A204.1 (cell line): ENCODE results near the gene IGF2.

Source experiments
- FAIRE-seq: peaks from 2 replicates; lab custom pipeline; 2012; peaks lifted over from hg19 to GRCh38; lab: Jason Lieb, UNC

IGF2 gene

GRCh38 chr11:2091786-2092463, 47.3 kb downstream of the IGF2 start:
- FAIRE-seq: no peak

DNA sequence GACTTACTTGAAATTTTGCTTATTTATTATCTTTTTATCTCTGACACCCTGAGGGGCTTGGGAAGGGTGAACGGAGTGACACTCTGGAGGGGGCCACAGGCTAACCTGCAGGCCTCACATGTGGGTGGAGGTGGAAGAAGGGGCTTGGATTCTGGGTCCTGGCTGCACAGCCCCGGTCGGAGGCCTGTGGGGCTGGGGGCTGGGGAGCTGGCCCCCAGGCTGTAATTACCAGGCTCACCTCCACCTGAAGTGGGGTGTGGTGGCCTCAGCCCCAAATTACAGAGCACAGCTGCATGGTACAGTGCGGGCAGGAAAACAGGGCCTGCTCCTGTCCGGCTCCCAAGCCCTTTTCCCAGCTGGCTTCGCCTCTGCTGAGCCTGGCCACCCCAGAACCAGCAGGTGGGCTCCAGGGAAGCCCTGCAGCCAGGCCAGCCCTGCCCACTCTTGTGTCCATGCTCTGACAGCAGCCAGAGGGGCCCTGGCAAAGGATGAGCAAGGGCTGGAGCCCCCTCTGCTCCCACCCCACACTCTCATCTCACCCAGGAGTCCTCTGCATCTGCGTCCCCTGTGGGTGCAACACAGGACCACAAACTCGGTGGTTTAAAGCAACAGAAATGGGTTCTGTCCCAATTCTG, 48.0 kb downstream of the IGF2 start:
- no peak for FAIRE-seq

GRCh38 chr11:2090172-2091111, 48.7 kb downstream of the IGF2 start:
- FAIRE-seq: no peak

DNA sequence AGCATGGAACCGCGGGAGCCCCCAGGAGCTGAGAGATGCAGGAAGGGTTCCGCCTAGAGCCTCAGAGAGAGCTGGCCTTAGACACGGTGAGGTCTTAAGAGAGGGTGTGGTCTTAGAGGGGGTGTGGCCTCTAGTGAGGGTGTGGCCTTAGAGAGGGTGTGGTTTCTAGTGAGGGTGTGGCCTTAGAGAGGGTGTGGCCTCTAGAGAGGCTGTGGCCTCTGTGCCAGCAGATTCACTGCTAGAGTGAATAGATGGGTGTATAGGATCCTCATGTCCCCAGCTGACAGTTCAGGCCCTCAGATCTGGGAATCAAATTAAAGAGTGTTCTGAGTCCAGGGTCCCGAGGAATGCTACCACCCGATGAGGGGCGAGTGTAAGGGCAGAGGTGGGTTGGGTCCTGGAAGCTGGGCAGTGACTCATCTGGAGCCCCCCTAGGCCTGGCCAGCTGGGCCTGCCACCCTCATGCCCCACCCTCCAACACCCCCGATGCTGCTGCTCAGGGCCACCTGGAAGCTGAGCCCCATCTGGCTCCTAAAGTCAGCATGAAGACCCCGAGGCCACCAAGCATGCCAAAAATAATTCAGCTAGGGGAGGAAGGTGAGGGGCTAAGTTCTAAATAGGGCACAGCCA, 49.5 kb downstream of the IGF2 start:
- FAIRE-seq: no peak

GRCh38 chr11:2088746-2089535, 50.2 kb downstream of the IGF2 start:
- FAIRE-seq: no peak

DNA sequence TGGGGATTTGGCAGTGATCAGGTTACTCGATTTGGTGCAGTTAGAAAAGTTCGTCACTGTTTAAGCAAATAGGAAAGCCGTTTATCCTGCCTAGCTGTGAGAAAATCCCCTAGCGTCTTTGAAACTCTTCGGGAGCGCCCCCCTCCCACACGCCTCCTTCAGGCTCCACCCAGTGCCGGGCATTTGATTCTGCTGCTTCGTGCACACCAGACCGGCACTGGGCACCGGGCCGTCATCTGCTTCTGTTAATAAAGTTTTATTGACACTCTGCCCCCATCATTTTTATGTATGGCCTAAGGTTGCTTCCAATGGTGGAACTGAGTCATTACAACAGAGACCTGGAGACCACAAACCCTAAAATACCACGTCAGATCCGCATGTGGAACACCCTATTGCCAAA, 50.9 kb downstream of the IGF2 start:
- no peak for FAIRE-seq

GRCh38 chr11:2086239-2087040, 52.7 kb downstream of the IGF2 start:
- FAIRE-seq: no peak

DNA sequence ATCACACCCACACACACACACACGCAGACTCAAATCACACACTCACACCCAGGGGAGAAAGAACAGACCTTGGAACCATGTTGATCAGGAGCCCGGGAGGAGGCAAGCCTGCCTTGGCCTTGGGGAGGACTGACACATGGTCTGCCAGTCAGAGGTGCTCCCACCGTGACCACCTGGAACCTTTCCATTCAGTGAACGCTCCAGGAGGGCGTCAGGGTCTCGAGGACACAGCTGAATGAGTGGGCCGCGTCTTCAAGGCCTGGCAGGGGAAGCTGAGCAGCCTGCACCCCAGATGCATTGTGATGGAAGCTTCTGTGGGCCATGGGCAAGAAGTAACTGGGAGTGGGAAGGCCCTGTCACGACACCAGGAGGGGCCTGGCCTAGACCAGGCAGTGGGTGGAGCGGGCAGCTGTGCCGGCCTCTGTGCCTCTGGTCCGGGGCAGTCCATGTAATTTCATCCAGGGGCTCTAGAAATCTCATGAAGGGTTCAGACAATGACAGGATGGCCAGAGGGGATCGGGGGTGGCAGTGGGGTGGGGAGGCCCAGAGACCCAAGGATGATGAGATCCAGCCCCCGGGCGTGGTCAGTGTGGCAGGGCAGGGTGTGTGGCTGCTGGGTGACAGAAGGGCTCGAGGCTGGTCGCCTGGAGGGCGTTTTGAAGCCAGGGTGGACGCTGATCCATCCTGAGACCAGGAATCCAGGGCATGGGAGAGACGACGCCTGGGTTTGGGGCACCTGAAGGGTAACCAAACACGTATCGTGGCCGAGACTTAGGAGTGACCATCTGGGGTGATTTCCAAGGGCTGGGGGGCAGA, 53.7 kb downstream of the IGF2 start:
- FAIRE-seq: no peak

DNA sequence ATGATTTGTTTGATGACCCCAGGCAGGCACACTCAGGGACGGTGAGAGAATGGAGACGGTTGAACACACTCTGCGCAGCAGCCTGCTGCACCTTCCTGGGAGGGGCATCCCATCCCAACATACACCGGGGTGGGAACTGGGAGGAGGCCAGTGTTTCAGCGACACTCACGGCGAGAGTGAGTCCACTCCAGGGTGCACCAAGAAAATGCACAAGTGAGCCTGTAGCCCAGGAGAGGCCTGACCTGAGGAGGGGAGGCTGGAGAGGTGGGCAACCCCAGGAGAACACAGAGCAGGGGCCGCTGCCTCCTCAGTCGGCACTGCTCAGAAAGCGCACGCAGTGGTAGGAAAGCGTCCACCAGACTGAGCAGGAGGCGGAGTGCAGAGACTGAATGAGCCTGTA, 54.5 kb downstream of the IGF2 start:
- FAIRE-seq: no peak
